Non-pigmented ciliary epithelial cell (primary cell): ENCODE data around the gene AUTS2.
A peak's percentile ranks its signal among the peaks of the same experiment; 100 is the strongest.

Experiments used
- DNase-seq: peaks from one replicate; pipeline ENCODE4 v3.0.0-alpha.2; 2010; ENCODE audit warnings: low read depth

The AUTS2 gene

DNA sequence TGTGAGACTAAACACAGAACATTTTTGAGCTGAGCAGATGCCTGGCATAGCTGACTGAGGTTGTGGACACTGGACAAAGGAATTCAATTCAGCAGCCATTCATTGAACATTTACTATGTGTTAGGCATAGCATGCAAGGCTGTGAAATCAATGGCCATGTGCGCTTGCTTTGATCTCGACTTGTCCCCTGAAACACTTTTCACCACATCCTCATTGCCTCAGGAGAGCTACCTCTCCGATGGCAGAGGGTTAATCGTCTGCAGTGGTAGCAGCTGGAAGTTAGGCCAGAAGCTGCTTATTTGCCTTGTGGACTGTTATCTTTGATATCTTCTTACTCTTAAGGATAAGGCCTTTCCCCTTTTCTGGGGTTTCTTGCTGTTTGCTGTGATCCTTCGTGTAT is 297.8 kb downstream of the AUTS2 start:
- DNase-seq = no peak

DNA sequence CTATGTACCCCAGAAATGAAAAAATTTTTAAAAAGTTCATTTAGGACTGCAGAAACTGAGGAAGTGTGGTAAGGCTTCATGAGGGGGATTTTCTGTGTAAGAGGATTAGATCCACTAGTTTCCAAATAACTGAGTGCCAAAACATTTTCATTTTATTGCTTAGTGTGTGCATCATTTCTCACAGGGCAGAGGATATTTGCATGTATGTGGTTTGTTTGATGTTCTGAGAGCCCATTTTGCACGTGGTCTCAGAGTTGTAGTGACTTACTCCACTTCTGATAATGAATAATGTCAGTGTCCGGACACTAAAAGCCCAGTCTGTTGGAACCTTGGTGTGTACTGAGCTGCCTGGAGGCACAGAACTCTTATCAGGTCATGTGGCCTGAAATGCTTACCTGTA is 299.9 kb downstream of the AUTS2 start:
- no peak for DNase-seq

DNA sequence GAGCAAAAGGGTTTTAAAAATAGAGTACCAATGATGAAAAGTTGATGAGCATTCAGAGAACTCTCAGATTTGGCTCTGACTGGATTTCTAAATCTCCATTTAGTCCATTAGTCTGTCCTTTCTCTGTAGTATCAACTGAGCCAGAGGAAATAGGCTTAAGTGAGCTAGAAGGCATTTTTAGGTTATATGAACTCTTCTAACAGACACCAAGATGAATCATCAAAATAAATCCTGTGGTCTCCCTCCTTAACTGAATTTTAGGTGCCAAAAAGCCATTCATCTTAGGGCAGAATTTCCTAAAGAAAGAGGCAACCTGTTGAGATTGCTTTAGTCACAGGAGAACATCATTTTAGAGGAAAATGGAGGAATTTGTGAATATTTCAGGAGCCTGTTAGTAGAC is 305.1 kb downstream of the AUTS2 start:
- DNase-seq = no peak

DNA sequence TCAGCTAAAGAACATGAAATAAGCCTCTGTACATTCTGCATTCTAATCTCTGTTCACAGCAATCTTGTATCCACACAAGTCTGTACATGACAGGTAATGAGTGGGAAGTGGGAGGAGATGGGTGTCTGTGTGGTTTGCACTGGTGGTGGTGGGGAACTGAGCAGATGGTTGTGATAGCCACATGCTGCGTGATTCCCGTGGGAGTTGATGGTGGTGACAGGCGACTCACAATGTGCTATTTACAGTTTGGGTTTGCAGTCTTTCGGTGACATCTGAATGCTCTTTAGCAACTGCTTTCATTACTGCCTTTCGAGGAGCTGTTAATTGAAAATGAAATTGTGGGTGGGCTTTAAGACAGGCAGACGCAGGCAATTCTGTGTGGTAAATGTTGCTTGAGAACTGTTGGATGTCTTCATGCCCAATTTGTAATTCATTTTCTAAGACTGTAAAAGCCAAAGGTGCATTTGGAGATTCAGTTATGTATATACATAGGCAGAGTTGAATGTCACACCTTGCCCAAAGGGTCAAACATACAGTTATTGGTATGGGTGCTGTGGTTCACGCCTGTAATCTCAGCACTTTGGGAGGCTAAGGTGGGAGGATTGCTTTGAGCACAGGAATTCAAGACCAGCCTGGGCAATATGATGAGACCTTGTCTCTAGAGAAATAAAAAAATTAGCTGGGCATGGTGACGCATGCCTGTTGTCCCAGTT is 308.2 kb downstream of the AUTS2 start:
- peak; percentile 17 for DNase-seq

DNA sequence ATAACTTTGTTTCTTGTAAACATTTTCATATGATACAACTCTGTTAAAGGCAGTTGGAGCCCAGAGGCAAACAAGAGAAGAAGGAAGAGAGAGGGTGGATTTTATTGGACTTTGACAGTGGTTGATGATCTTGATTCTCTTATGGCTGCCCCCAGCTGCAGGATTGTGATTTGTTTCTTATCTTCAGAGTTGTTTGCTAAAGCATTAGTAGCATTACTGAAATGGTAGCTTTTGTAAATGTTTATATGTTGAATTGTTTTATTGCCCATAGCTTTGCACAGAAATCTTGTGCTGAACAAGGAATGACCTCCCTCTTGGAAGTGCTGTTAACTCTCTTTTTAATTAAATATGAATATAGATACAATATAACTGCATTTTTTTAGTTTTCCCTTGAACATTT is 309.4 kb downstream of the AUTS2 start:
- no peak for DNase-seq

DNA sequence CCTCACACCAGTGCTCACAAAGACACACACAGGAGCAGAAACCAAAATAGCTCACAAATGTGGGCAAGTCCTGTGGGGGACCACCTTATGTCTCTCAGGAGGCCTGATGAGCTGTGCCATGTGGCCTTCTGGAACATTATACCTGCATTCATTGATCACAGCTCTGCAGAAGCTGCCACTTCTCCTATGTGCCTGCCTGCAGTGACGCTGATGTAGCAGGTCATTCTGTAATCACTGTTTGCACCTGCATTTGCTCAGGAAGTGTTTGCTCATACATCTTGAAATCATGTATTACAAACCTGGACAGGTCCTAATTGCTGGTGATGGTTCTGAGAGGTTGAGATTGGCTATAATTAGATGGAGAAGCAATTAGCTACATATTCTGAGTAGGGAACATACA is 310.2 kb downstream of the AUTS2 start:
- no peak for DNase-seq

DNA sequence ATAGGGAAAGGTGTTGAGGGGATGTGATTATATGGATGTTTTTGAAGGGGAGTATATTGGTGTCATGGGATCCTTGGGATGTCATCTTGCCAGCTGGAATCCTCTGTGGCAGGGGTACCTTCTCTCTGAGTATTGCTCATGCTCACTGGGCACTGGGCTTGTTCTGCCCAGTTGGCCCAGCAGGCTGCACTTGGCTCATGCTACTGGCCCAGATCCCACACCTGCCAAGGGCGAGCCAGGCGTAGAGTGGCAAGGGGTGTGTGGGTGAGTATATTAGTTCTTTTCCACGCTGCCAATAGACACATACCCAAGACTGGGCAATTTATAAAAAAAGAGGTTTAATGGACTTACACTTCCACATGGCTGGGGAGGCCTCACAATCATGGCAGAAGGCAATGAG is 311.9 kb downstream of the AUTS2 start:
- no peak for DNase-seq

DNA sequence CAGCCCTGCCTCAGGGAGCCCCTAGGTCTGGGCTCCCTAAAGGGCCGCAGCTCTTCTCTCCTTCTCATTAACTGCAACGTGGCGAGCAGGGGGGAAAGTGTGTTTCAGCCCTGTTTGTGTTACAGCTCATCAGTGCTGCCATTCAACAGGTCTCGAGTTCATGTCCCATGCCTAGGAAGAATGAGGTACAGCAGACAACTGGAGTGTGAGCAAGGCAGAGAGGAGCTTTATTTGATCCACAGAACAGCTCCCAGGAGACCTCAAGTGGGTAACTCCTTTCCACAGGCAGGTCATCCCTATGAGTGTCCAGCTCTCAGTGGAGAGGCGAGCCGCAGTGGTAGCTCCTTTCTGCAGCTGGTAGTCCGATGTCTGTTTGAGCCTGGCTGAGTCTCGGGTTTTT is 313.1 kb downstream of the AUTS2 start:
- no peak for DNase-seq

DNA sequence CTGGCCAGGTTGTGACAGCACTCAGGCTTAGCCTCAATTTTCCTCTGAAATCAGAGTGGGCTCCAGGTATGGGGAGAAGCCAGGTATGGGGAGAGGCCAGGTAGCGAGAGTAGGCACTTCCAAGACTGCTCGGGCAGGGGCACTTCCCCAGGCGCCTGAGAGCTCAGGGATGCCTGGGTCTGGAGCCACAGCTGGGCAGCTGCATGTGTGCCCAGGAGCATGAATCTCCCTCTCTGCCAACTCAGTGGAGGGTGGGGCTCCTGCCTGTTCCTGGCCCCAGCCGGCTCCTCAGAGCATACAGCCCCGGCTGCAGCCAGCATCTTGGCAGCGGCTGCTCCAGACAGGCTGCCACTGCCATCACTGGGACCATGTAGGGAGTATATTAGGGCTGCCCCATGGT is 313.9 kb downstream of the AUTS2 start:
- no peak for DNase-seq

DNA sequence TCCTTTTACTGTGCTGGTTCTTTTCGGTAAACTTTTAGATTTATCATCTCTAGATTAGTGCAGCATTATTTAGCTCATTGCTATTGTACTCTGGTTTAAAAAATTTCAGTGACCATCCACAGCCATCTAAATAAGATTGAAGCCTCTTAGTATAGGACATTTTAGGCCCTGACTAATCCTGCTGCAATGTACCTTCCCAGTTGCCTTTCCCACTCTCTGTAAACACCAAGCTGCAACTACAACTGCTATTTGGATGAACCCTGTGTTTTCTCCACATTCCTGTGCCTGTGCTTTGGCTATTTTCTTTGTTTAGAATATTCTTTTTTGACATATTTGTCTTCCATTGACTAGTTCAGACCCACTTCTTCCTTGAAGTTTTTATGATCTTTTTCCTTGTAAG is 314.6 kb downstream of the AUTS2 start:
- DNase-seq = no peak

DNA sequence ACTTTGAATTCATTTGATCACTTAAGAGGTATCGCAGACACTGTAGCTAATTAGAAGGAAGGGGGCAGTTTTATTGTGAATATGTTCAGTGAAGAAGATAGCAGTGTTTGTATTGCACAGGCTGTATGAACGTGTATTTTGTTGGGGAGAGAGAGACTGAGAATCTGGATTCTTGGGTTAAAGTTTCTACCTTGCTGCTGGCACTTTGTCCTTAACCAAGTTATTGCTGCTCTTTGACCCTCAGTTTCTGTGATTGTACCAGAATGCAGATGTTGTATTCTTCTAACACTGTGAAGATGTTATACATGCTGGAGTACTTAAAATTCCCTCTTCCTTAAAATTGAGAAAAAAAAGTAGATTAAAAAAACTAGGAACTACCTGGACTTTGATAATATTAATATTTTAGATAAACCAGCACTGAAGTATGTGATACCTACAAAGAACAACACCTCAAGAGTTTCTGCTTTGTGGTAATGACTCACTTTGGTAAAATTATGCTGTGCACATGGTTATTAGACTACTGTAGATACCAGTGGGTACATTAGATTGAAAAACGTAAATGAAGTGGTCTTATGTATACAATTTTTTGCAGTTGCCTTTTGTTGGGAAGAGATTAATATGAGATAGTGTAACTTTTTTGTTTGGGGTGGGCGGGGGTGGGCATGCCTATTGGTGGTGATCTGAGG is 321.3 kb downstream of the AUTS2 start:
- DNase-seq = no peak

DNA sequence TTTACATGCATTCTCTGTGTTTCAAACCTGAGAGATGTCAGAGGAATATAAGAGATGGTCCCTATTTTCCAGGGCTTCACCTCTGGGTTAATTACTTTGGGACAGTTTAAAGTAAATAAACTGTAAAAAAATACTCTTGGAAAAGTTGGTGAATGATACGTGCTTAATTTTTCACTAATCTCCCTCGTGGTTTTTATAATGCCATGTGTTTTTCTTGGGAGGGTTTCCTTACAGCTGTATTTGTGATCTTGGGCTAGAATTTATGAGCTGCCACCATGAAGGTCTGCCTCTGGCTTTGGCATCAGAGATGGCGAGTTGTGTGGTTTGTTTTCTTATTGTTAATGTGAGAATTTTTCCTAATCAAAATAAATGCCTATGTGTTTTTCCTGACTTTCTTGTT is 322.5 kb downstream of the AUTS2 start:
- DNase-seq = no peak

DNA sequence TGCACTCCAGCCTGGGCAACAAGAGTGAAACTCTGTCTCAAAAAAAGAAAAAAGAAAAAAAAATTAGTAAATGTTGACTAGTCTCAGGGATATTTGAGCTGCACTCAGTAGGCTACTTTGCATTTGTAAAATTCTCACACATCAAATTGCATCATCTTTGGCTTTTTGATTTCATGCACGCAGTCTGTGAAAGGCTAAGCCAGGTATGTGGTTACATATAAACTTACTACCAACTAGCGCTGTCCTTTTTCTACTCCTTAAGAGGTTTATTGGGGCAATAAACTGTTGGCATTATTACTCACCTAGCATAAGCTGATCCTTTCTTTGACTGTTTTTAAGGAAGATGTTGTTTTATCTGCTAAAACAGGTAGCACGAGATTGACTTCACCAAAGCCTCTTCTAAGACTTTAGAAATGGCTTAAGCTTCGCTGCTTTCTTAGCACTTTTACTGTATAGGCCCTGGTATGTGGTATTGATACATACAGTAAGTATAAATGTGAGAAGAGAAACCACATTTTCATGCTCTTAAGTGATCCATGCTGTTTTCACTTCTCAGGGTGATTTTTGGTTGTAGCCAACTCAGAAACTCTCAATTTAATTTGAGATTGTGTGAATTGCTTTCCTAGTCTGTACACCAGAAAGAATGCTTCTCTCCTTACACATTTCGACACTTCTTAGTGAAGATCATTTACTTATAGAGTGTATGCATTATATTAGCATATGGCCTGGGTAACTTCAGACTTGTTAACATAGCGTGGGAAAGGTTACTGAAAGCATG is 323.9 kb downstream of the AUTS2 start:
- DNase-seq = no peak

DNA sequence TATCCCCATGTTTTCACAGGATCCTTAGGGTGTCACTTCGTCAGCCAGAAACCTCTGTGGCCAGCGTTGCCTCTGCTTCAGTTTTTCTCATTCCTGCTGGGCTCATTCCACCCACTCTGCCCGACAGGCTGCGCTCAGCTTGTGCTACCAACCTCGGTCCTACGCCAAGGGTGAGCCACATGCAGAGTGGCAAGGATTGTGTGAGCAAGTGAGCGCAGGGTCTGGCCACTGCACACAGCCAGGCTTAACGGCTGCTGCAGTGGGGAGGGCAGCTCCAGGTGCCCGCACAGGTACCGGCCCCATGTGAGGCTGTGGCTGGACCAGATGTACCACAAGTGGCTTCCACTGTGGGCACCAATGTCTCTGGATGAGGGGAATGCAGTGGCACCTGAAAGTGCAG is 329.2 kb downstream of the AUTS2 start:
- no peak for DNase-seq

DNA sequence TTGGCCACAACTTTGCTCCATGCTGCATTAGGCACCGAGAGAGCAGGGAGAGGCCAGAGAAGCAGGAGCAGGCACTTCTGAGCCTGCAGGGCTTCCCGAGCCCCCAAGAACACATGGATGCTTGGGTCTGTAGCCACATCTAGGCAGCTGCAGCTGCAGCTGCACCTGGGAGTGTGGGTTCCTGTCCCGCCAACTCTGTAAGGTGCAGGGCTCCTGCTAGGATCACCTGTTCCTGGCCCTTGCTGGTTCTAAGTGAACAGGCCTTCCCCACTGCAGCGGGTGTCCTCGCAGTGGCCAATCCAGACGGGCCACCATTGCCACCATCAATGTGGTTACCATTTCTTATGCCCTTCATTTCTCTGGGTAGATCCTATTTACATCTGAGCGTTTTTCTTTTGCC is 330.3 kb downstream of the AUTS2 start:
- DNase-seq = no peak

DNA sequence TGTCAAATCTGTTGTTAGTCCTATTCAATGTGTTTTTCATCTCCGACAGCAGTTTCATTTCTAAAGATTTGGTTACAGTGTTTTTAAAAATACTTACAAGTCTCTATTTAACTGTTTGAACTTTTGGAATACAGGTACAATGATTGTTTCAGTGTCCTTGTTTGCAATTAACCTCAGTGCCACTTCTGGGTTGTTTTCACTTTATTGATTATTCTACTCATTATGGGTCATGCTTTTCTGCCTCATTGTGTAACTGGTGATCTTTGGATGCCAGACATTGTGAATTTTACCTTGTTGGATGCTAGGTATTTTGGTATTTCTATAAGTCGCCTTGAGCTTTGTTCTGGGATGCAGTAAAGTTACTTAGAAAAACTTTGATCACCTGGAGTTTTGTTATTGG is 331.3 kb downstream of the AUTS2 start:
- DNase-seq = no peak

DNA sequence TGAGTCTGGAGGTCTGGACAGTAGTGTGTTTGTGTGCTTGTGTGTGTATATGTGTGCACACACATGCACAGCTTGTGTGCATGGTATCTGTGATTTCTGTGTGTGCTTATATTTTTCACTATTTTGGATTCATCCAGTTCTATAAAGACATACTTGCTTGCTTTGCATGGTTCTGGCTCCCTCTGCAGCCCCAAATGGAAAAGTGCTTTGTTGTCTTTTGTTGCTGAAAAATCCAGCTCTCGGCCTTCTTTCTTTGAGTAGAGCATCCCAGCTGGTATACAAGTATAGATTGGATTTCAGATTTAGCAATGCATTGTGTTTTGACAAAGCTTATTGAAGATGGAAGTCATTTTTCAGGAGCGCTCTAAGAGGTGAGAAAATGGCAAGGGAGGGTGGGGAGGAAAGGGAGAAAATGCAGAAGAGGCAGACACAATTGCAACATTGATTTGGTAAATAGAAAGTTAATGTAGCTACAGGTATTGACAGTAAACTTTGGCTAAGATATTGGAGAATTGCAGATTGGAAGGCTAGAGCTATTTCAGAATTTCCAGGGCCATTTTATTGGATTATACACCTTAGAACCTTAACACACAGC is 333.9 kb downstream of the AUTS2 start:
- peak; percentile 5 for DNase-seq

DNA sequence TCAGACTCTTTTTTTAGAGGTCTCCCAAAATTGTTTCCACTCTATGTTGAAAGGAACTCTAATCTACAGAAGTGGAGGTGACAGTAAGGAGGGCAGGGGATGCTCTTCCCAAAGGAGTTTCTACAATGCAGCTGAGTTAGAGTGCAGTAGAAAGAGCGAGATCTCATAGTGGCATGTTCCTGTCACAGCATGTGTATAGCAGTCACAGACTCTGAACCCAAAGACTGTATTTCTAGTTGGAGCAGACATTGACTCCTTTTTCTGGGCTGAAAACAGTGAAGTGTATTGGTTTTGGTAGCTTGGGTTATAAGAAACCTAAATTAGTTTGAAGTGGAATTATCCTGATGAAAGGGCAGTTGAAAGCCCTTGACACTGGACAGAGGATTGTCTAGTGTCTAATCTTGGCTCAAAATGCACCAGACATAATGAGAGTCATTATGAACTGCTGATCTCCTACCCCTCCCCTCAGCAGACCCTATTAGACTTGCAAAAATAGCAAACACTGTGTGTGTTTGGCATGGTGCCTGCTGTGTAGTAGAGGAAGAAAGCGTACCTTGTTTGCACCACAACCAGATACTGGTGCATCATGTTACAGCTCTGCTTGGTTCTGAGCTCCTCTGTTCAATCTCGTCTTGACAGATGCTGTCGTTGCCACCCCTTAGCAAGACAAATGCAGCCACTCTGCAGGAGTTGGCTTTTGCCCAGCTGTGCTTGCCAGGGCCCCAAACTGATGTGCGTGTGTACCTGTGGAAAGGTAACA is 336.0 kb downstream of the AUTS2 start:
- DNase-seq = no peak

DNA sequence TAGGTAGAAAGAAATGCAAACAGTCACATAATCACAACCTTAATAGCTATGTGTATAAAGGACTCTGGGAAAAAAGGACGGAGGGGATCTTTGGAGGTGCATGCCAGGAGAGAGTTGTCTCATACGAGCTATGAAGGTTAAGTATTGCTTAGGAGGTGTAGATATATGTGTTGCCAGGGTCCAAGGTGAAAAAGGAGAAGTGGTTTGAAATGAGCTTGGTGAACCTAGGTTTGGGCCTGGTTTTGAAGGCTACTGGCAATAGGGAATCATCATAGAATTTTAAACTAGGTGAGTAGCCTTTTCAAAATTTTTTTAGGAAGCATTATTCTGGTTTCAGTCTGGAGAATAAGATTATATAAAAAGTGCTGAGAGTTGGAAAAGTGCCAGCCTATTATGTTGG is 336.8 kb downstream of the AUTS2 start:
- DNase-seq = no peak

DNA sequence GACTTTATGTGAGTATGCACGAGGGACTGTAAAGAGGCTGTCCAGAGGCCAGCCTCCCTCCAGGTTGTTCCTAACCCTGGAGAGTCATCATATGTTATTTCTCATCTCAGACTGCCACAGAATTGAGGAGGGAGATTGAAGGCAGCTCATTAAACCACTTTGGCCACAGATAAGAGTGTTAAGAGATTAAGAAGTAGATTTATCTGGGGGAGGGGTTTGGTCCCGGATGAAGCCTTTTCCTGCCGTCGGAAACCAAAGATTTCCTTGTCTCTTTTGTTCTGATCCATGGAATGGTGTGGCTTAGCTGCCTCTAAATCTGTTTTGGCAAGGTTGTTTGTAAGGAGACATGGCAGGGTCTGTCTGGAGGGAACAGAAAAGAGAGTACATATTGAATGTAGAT is 338.8 kb downstream of the AUTS2 start:
- no peak for DNase-seq

DNA sequence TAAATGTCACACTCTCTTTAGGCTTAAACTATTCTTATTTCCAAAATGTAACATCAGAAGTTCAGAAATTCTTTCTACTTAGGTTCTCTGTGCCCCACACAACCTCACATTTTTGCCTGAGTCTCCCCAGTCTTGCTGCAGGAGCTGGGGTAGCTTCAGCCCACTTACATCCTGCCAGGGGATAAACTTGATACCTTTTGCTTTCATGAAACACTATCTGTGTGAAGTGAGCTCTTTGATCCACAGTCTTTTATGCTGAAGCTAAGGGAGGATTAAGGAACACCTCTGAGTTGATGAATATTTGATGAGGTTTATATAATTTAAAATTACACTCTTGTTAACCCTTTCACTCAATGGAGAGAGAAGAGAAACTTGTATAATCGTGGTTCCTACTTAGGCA is 341.0 kb downstream of the AUTS2 start:
- DNase-seq = no peak

DNA sequence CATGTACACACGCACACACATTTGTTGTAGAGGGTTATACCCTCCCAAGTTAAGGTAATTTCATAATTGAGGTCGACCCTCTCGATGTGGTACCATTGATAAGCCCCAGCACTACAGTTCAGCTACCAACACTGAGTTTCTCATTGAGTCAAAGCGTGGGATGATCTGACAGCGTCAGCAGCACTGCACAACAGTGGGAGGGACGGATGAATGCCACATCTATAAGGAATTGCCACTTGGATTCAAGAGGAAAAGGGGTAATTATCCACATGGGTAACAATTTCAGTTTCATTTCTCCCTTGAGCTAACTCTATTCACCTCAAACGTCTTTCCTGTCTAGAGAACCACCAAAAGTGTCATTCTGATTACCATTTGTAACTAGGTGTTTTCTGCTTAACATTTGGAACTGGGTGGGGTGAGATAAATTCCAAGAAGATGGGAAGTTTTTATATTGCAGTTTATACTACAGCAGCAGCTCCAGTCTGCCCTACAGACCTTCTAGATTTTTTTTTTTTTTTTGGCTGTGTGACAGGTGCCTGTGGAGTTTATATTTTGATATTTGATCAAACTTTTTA is 342.9 kb downstream of the AUTS2 start:
- no peak for DNase-seq
